K562 (cell line): ENCODE results near the gene RNGTT. TPM values are rescaled to one million over a fixed set of nuclear protein-coding genes. Genes with fewer than 3 reads are reported as not detected.

Experiments used
- ATAC-seq: fragments of 200-7000 bp; cut with Tn5 transposase; 3 replicates; pipeline ENCODE4 v1.9.1; 2020; ENCODE audit warnings: moderate library complexity
- BruUV-seq: library from RNA; stranded (reverse); fragments of 400-500 nt; replicated peaks from 2 replicates; lab custom pipeline; 2021; lab: Mats Ljungman, UMichigan
- CTCF ChIA-PET: fragments of 300-600 bp; formaldehyde crosslinking; extraction: SDS; loops from one replicate; lab custom pipeline; 2021; ENCODE audit warnings: low intra/inter-chr PET ratio; lab: Yijun Ruan, JAX
- POLR2A ChIA-PET: fragments of 300-600, 350-650 bp; sonication (Branson Sonifier 250); formaldehyde crosslinking; extraction: SDS; loops from one replicate; lab custom pipeline; 2021; ENCODE audit warnings: antibody characterized with exemption, inconsistent platforms; lab: Yijun Ruan, JAX
- DNase-seq, 4 experiments: peaks; one replicate each; pipeline versions ENCODE4 v3.0.0 to v3.0.0-alpha.2; 2011 to 2018; ENCODE audit warnings: low spot score in 3 of 4, mixed read lengths in 3 of 4; ENCODE audit errors: extremely low read depth in 1 of 4
- FAIRE-seq: peaks from 2 replicates; lab custom pipeline; 2011; peaks lifted over from hg19 to GRCh38; lab: Jason Lieb, UNC
- H2AFZ ChIP-seq: 2 replicates; pipeline ENCODE4 v1.6.0; 2011; ENCODE audit warnings: low read depth, low read length, control low read depth, inconsistent platforms
- H3K27ac ChIP-seq: fragments of 200-600 bp; 3 replicates; pipeline ENCODE4 v1.8.0; 2011; ENCODE audit warnings: low read depth, mild to moderate bottlenecking, control low read depth, inconsistent platforms, low read length, moderate library complexity, mixed read lengths; ENCODE audit errors: extremely low read depth
- H3K27me3 ChIP-seq, 2 experiments: fragments of 300-600 bp in 1 of 2; 2 replicates in 1 of 2; 3 replicates in 1 of 2; pipeline versions ENCODE4 v1.6.0 to v1.8.0; 2011; ENCODE audit warnings: inconsistent platforms in 2 of 2, low read length in 2 of 2, mild to moderate bottlenecking in 1 of 2, mixed read lengths in 1 of 2, moderate library complexity in 1 of 2; ENCODE audit not compliant: control insufficient read depth in 2 of 2, insufficient read depth in 2 of 2
- H3K36me3 ChIP-seq: fragments of 300-600 bp; 3 replicates; pipeline ENCODE4 v1.8.0; 2011; ENCODE audit warnings: mild to moderate bottlenecking, low read length, inconsistent platforms; ENCODE audit not compliant: control insufficient read depth, insufficient read depth
- H3K4me1 ChIP-seq, 2 experiments: fragments of 200-600 bp in 1 of 2; replicated peaks in 1 of 2; 2 replicates in 1 of 2; 3 replicates in 1 of 2; pipeline versions ENCODE4 v1.5.1 to v1.8.0; 2011; ENCODE audit warnings: inconsistent platforms in 2 of 2, low read length in 2 of 2, mild to moderate bottlenecking in 1 of 2, mixed read lengths in 1 of 2, moderate library complexity in 1 of 2; ENCODE audit not compliant: control insufficient read depth in 2 of 2, insufficient read depth in 2 of 2
- H3K4me2 ChIP-seq: 2 replicates; pipeline ENCODE4 v1.6.1; 2011; ENCODE audit warnings: low read length, control low read depth, inconsistent platforms, mixed read lengths; ENCODE audit not compliant: insufficient read depth
- H3K4me3 ChIP-seq: fragments of 200-600 bp; sonication (generic), shearing (Covaris generic); 2 replicates; pipeline ENCODE4 v1.5.1; 2016; ENCODE audit warnings: control low read depth, inconsistent platforms
- H3K79me2 ChIP-seq: fragments of 200-600 bp; 3 replicates; pipeline ENCODE4 v1.8.0; 2011; ENCODE audit warnings: low read length, inconsistent platforms; ENCODE audit not compliant: control insufficient read depth, insufficient read depth
- H3K9ac ChIP-seq, 2 experiments: 2 replicates each; pipeline versions ENCODE4 v1.6.0 to v1.6.1; 2011; ENCODE audit warnings: low read depth in 2 of 2, low read length in 2 of 2, control low read depth in 1 of 2, inconsistent platforms in 1 of 2, mild to moderate bottlenecking in 1 of 2, mixed read lengths in 1 of 2; ENCODE audit not compliant: insufficient read depth in 1 of 2
- H3K9me1 ChIP-seq: one replicate; pipeline ENCODE4 v1.6.0; 2011; ENCODE audit warnings: inconsistent platforms, mild to moderate bottlenecking, low read length, moderate library complexity; ENCODE audit not compliant: control insufficient read depth, insufficient read depth
- H3K9me3 ChIP-seq: replicated peaks from 2 replicates; pipeline ENCODE4 v1.5.1; 2011; ENCODE audit warnings: low read depth, low read length, inconsistent platforms; ENCODE audit not compliant: control insufficient read depth, insufficient read depth
- H4K20me1 ChIP-seq: replicated peaks from 2 replicates; pipeline ENCODE4 v1.6.1; 2011; ENCODE audit warnings: low read length, inconsistent platforms, mixed read lengths; ENCODE audit not compliant: control insufficient read depth, insufficient read depth
- ARHGAP35 ChIP-seq: fragments of 450-650 bp; IDR thresholded peaks from 2 replicates; pipeline ENCODE4 v1.6.1; 2018; ENCODE audit not compliant: partially characterized antibody
- BDP1 ChIP-seq: IDR thresholded peaks from 3 replicates; pipeline ENCODE4 v1.6.1; 2011; ENCODE audit not compliant: insufficient read length, insufficient read depth
- BMI1 ChIP-seq: fragments of 150-350 bp; IDR thresholded peaks from 2 replicates; pipeline ENCODE4 v1.6.1; 2014; ENCODE audit warnings: low read length
- BRF1 ChIP-seq: IDR thresholded peaks from 3 replicates; pipeline ENCODE4 v1.6.1; 2011; ENCODE audit warnings: borderline replicate concordance, mild to moderate bottlenecking; ENCODE audit not compliant: insufficient read length; ENCODE audit errors: extremely low read depth
- CC2D1A ChIP-seq: fragments of 450-650 bp; IDR thresholded peaks from 2 replicates; pipeline ENCODE4 v1.6.1; 2017; ENCODE audit warnings: mild to moderate bottlenecking
- DDX20 ChIP-seq: fragments of 450-650 bp; IDR thresholded peaks from 2 replicates; pipeline ENCODE4 v1.6.1; 2016; ENCODE audit warnings: missing genetic modification characterization, low read depth, mild to moderate bottlenecking, missing compliant biosample characterization, moderate library complexity
- MAX ChIP-seq: sonication (generic); formaldehyde crosslinking; IDR thresholded peaks from 2 replicates; pipeline ENCODE4 v1.9.0; 2022; ENCODE audit warnings: mild to moderate bottlenecking, missing genetic modification reagents
- MTA2 ChIP-seq: fragments of 450-650 bp; IDR thresholded peaks from 2 replicates; pipeline ENCODE4 v1.6.1; 2016; ENCODE audit warnings: low read depth
- NEUROD1 ChIP-seq: fragments of 150-350 bp; IDR thresholded peaks from 2 replicates; pipeline ENCODE4 v1.6.1; 2014; ENCODE audit warnings: borderline replicate concordance, low read length, low read depth; ENCODE audit not compliant: partially characterized antibody
- POLR2A ChIP-seq: fragments of 450-650 bp; conservative IDR thresholded peaks from 2 replicates; pipeline ENCODE4 v1.6.1; 2016
- POLR2G ChIP-seq: fragments of 200-400 bp; formaldehyde crosslinking; IDR thresholded peaks from 2 replicates; pipeline ENCODE4 v1.6.1; 2017; ENCODE audit warnings: low read depth, mild to moderate bottlenecking, antibody characterized with exemption, low read length, moderate library complexity
- SMAD3 ChIP-seq: fragments of 450-650 bp; formaldehyde crosslinking; conservative IDR thresholded peaks from 2 replicates; pipeline ENCODE4 v1.4.0; 2020; ENCODE audit warnings: mild to moderate bottlenecking
- SMARCE1 ChIP-seq: fragments of 450-650 bp; IDR thresholded peaks from 2 replicates; pipeline ENCODE4 v1.7.1; 2016; ENCODE audit warnings: mild to moderate bottlenecking
- SNAPC5 ChIP-seq: fragments of 250-450 bp; sonication (Bioruptor Pico); IDR thresholded peaks from 2 replicates; pipeline ENCODE4 v1.8.0; 2021; ENCODE audit warnings: moderate library complexity, mild to moderate bottlenecking, inconsistent platforms
- SRSF1 ChIP-seq: fragments of 200-400 bp; formaldehyde crosslinking; IDR thresholded peaks from 2 replicates; pipeline ENCODE4 v1.6.1; 2017; ENCODE audit warnings: mild to moderate bottlenecking, low read depth, low read length, moderate library complexity
- ZBTB33 ChIP-seq: sonication (generic); formaldehyde crosslinking; IDR thresholded peaks from 2 replicates; pipeline ENCODE4 v1.8.1; 2023; ENCODE audit warnings: mild to moderate bottlenecking, missing genetic modification reagents
- ZNF174 ChIP-seq: fragments of 250-450 bp; sonication (Bioruptor Pico); IDR thresholded peaks from 2 replicates; pipeline ENCODE4 v1.4.0; 2020; ENCODE audit warnings: mild to moderate bottlenecking
- ZNF639 ChIP-seq, 2 experiments: fragments of 200-800 bp in 1 of 2; sonication (Bioruptor generic) in 1 of 2; sonication (generic) in 1 of 2; formaldehyde crosslinking in 1 of 2; IDR thresholded peaks in 1 of 2; conservative IDR thresholded peaks in 1 of 2; 2 replicates each; pipeline versions ENCODE4 v1.5.0 to v1.6.1; 2016 to 2020; ENCODE audit warnings: missing compliant biosample characterization in 1 of 2, missing genetic modification characterization in 1 of 2, missing genetic modification reagents in 1 of 2
- WGBS: fragments of 100-300 bp; shearing (Covaris generic); methylation state at CpG from one replicate; pipeline ENCODE4 v1.1.6; 2016; ENCODE audit warnings: low coverage, mixed read lengths; ENCODE audit not compliant: insufficient coverage; ENCODE audit errors: missing lambda C conversion rate; 5-methylcytosine and 5-hydroxymethylcytosine counted together
- in situ Hi-C: fragments of 300-500 bp; cut with MboI; formaldehyde crosslinking; loops from 4 replicates; pipeline ENCODE4 v1.15.0; 2018; ENCODE audit warnings: inconsistent platforms, mixed read lengths
- intact Hi-C: fragments of 100-400 bp; cut with micrococcal nuclease; formaldehyde crosslinking; loops from 2 replicates; pipeline ENCODE4 v1.14.2; 2022
- polyA plus RNA-seq, 8 experiments: library from polyadenylated mRNA; depleted of rRNA in 4 of 8; stranded (reverse) in 5 of 8; unstranded in 3 of 8; fragments of >200 nt; fragmentation: Nextera tagmentation in 2 of 8; fragmentation: Illumina TruSeq in 1 of 8; extraction: Ambion mirVana in 2 of 8; extraction: Trizol in 1 of 8; gene quantifications; 2 replicates each; pipeline versions ENCODE4 v1.2.1 to v1.2.3, GENCODE V29; 2011 to 2014; ENCODE audit warnings: inconsistent platforms in 1 of 8, missing spikeins in 1 of 8
- total RNA-seq, 7 experiments: library from RNA; depleted of rRNA in 6 of 7; stranded (reverse); fragments of >200 nt in 6 of 7; fragmentation: Illumina TruSeq in 2 of 7; extraction: Trizol in 2 of 7; gene quantifications; 2 replicates each; pipeline versions ENCODE4 v1.2.1 to v1.2.3, GENCODE V29; 2011 to 2021; ENCODE audit warnings: low replicate concordance in 1 of 7

The RNGTT gene
- total and polyA plus RNA-seq, 9 of the 15 experiments (the other 6 are each of a cell fraction or from before 2014, with no cell fraction given): 6.1 to 31.7 (median 19.5) TPM

GRCh38 chr6:88882536-88882935, 80.9 kb downstream of the RNGTT start (continued):
- no peak for TF ChIP-seq CC2D1A
- TF ChIP-seq NEUROD1: no peak
- no peak for TF ChIP-seq SRSF1
- no peak for TF ChIP-seq MTA2
- no peak for TF ChIP-seq POLR2G

GRCh38 chr6:88881451-88881850, 82.0 kb downstream of the RNGTT start:
- CTCF ChIA-PET: no interaction called here
- no peak for TF ChIP-seq MAX (CRISPR knock-in tag)
- TF ChIP-seq DDX20 (tag): no peak
- TF ChIP-seq ARHGAP35: no peak
- no peak for TF ChIP-seq SNAPC5 (CRISPR knock-in tag)
- no peak for TF ChIP-seq SMAD3 (CRISPR knock-in tag)
- no peak for TF ChIP-seq ZBTB33 (CRISPR knock-in tag)
- TF ChIP-seq BMI1: no peak
- no peak for TF ChIP-seq BRF1
- no peak for TF ChIP-seq ZNF639 (CRISPR knock-in tag; conservative IDR thresholded peaks at IDR 0.05 in 1 of 2, IDR thresholded peaks at IDR 0.05 in 1 of 2)
- TF ChIP-seq BDP1: no peak
- TF ChIP-seq SMARCE1: no peak
- TF ChIP-seq POLR2A: no peak
- no peak for TF ChIP-seq ZNF174 (CRISPR knock-in tag)
- Histone ChIP-seq H4K20me1 (no peaks in the 10 kb centered on the region), H3K4me2 (no peak overlapping the region), H3K36me3 (peaks cover 15% of the 10 kb centered on the region; the same call in 2 of the 3 replicates), H3K27me3 (no peaks in the 10 kb centered on the region), H3K9me3 (no peaks in the 10 kb centered on the region), H3K4me1 (no peaks in the 10 kb centered on the region), H3K27ac (no peak overlapping the region), H3K9me1 (no peaks in the 10 kb centered on the region), H3K79me2 (no peaks in the 10 kb centered on the region), H3K4me3 (no peak overlapping the region), H2AFZ (no peak overlapping the region), H3K9ac (no peak overlapping the region)
- ATAC-seq: no peak
- 60% methylated on average over 1 of the region's 1 CpG for WGBS
- POLR2A ChIA-PET: no interaction called here
- no peak for DNase-seq
- FAIRE-seq: no peak
- BruUV-seq: no TSS peak
- intact Hi-C loops: no loop called here
- in situ Hi-C loops: no loop called here
